ENCODE data around the gene TENM3.
"Not testable (repeated sequence)": the region's sequence is repeated elsewhere in the genome, so short reads cannot be mapped to it uniquely, and the experiment has no call there.

TENM3 gene

GRCh38 chr4:182219411-182220056 lies 23.7 kb upstream of the TENM3 start:
- Mint-ChIP-seq H3K4me1 (no peaks in the 10 kb centered on the region), H3K9me3 (no peaks in the 10 kb centered on the region), H3K27me3 (no peaks in the 10 kb centered on the region), H3K27ac (peak overlapping the region in 1 of 2 donors; percentile 65), H3K4me3 (no peak overlapping the region)
- no peak for ATAC-seq
- no peak for DNase-seq

GRCh38 chr4:182221987-182222386 lies 21.2 kb upstream of the TENM3 start:
- no peak overlapping the region for H3K4me3 Mint-ChIP-seq
- H3K27me3 Mint-ChIP-seq, result no peaks in the 10 kb centered on the region
- H3K27ac Mint-ChIP-seq, result no peak overlapping the region
- no peaks in the 10 kb centered on the region for H3K9me3 Mint-ChIP-seq
- DNase-seq (no peak), ATAC-seq (no peak)
- H3K4me1 Mint-ChIP-seq, result no peaks in the 10 kb centered on the region

GRCh38 chr4:182222766-182223165 lies 20.4 kb upstream of the TENM3 start:
- Mint-ChIP-seq H3K27me3 (no peaks in the 10 kb centered on the region), H3K27ac (no peak overlapping the region), H3K9me3 (no peaks in the 10 kb centered on the region), H3K4me1 (no peaks in the 10 kb centered on the region), H3K4me3 (no peak overlapping the region)
- DNase-seq (no peak), ATAC-seq (no peak)

- Mint-ChIP-seq H3K4me3 (no peak overlapping the region), H3K9me3 (no peaks in the 10 kb centered on the region), H3K27ac (no peak overlapping the region), H3K27me3 (no peaks in the 10 kb centered on the region), H3K4me1 (no peaks in the 10 kb centered on the region)
- no peak for DNase-seq
- ATAC-seq, result no peak
Measured at GRCh38 chr4:182223708-182224107, 19.5 kb upstream of the TENM3 start.

GRCh38 chr4:182224192-182224850 lies 18.9 kb upstream of the TENM3 start:
- H3K4me3 Mint-ChIP-seq, result no peak overlapping the region
- H3K27ac Mint-ChIP-seq, result no peak overlapping the region
- no peak for ATAC-seq
- no peak for DNase-seq
- H3K27me3 Mint-ChIP-seq, result no peaks in the 10 kb centered on the region
- no peaks in the 10 kb centered on the region for H3K4me1 Mint-ChIP-seq
- no peaks in the 10 kb centered on the region for H3K9me3 Mint-ChIP-seq

- ATAC-seq, result no peak
- no peaks in the 10 kb centered on the region for H3K4me1 Mint-ChIP-seq
Measured at GRCh38 chr4:182225257-182225852, 17.8 kb upstream of the TENM3 start.

GRCh38 chr4:182227611-182228010 lies 15.6 kb upstream of the TENM3 start:
- Mint-ChIP-seq H3K9me3 (peaks cover 0 to 5% of the 10 kb centered on the region in 2 donors), H3K27me3 (no peaks in the 10 kb centered on the region), H3K4me1 (no peaks in the 10 kb centered on the region), H3K27ac (no peak overlapping the region), H3K4me3 (no peak overlapping the region)
- DNase-seq (no peak), ATAC-seq (no peak)

More at GRCh38 chr4:182225257-182225852, 17.8 kb upstream of the TENM3 start:
- H3K9me3 Mint-ChIP-seq, result no peaks in the 10 kb centered on the region
- no peak for DNase-seq
- no peak overlapping the region for H3K27ac Mint-ChIP-seq
- no peak overlapping the region for H3K4me3 Mint-ChIP-seq
- H3K27me3 Mint-ChIP-seq, result no peaks in the 10 kb centered on the region

- Mint-ChIP-seq H3K27me3 (no peaks in the 10 kb centered on the region), H3K27ac (no peak overlapping the region), H3K9me3 (peaks cover 0 to 5% of the 10 kb centered on the region in 2 donors), H3K4me1 (no peaks in the 10 kb centered on the region), H3K4me3 (no peak overlapping the region)
- no peak for ATAC-seq
- no peak for DNase-seq
Measured at GRCh38 chr4:182228991-182229577, 14.1 kb upstream of the TENM3 start.

- no peak for DNase-seq
Measured at GRCh38 chr4:182230256-182230655, 12.9 kb upstream of the TENM3 start.

GRCh38 chr4:182231080-182231479 lies 12.1 kb upstream of the TENM3 start:
- DNase-seq (no peak), ATAC-seq (no peak)
- H3K9me3 Mint-ChIP-seq, result peaks cover 0 to 5% of the 10 kb centered on the region in 2 donors
- no peaks in the 10 kb centered on the region for H3K27me3 Mint-ChIP-seq
- H3K4me3 Mint-ChIP-seq, result no peak overlapping the region
- no peak overlapping the region for H3K27ac Mint-ChIP-seq
- no peaks in the 10 kb centered on the region for H3K4me1 Mint-ChIP-seq

More at GRCh38 chr4:182230256-182230655, 12.9 kb upstream of the TENM3 start:
- no peak for ATAC-seq
- no peaks in the 10 kb centered on the region for H3K27me3 Mint-ChIP-seq
- H3K4me1 Mint-ChIP-seq, result no peaks in the 10 kb centered on the region
- no peak overlapping the region for H3K27ac Mint-ChIP-seq
- no peak overlapping the region for H3K4me3 Mint-ChIP-seq
- H3K9me3 Mint-ChIP-seq, result peaks cover 0 to 5% of the 10 kb centered on the region in 2 donors

- Mint-ChIP-seq H3K27me3 (no peaks in the 10 kb centered on the region), H3K9me3 (peaks cover 0 to 5% of the 10 kb centered on the region in 2 donors), H3K27ac (no peak overlapping the region), H3K4me3 (no peak overlapping the region), H3K4me1 (no peaks in the 10 kb centered on the region)
- ATAC-seq, result no peak
- DNase-seq, result no peak
Measured at GRCh38 chr4:182231496-182231895, 11.7 kb upstream of the TENM3 start.

GRCh38 chr4:182233310-182234090 lies 9.7 kb upstream of the TENM3 start:
- no peaks in the 10 kb centered on the region for H3K27me3 Mint-ChIP-seq
- ATAC-seq (no peak), DNase-seq (no peak)
- H3K27ac Mint-ChIP-seq, result no peak overlapping the region
- H3K9me3 Mint-ChIP-seq, result peaks cover 0 to 5% of the 10 kb centered on the region in 2 donors
- H3K4me1 Mint-ChIP-seq, result no peaks in the 10 kb centered on the region
- no peak overlapping the region for H3K4me3 Mint-ChIP-seq

- Mint-ChIP-seq H3K9me3 (peaks cover 0 to 5% of the 10 kb centered on the region in 2 donors), H3K4me3 (no peak overlapping the region), H3K4me1 (no peaks in the 10 kb centered on the region), H3K27me3 (no peaks in the 10 kb centered on the region), H3K27ac (no peak overlapping the region)
- no peak for ATAC-seq
- DNase-seq, result no peak
Measured at GRCh38 chr4:182235021-182235795, 8.0 kb upstream of the TENM3 start.

GRCh38 chr4:182236186-182236585 lies 7.0 kb upstream of the TENM3 start:
- Mint-ChIP-seq H3K4me1 (no peaks in the 10 kb centered on the region), H3K9me3 (no peaks in the 10 kb centered on the region), H3K27me3 (no peaks in the 10 kb centered on the region), H3K4me3 (no peak overlapping the region), H3K27ac (no peak overlapping the region)
- ATAC-seq, result no peak
- no peak for DNase-seq

- H3K27me3 Mint-ChIP-seq, H3K9me3 Mint-ChIP-seq, ATAC-seq, DNase-seq, H3K4me3 Mint-ChIP-seq, H3K4me1 Mint-ChIP-seq, H3K27ac Mint-ChIP-seq: not testable (repeated sequence)
Measured at GRCh38 chr4:182237010-182237409, 6.2 kb upstream of the TENM3 start.

Data from stimulated activated naive CD8-positive, alpha-beta T cell treated with anti-CD3 and anti-CD28 coated beads, Interleukin-15, amount 100 ng/mL, for 72 hours (primary cell).